GM18909 (cell line): ENCODE measurements around the gene NEDD8.

Source experiments
- ATAC-seq: cut with Tn5 transposase; IDR thresholded peaks from one replicate; pipeline ENCODE4 v1.9.1; 2021; ENCODE audit warnings: mild to moderate bottlenecking; ENCODE audit not compliant: unreplicated experiment, poor library complexity

NEDD8 gene

GRCh38 chr14:24264298-24264697 is 32.1 kb upstream of the NEDD8 start:
- no peak for ATAC-seq

- ATAC-seq = no peak
These were observed 31.7 kb upstream of the NEDD8 start for GRCh38 chr14:24263848-24264247.

- ATAC-seq = no peak
These were observed 30.9 kb upstream of the NEDD8 start, which contains the start of gene TGM1 for GRCh38 chr14:24262821-24263733. Gene TGM1 (minus strand): TSS chr14:24263177. CDS start chr14:24262352, 825 bp downstream.

GRCh38 chr14:24261969-24262327 is 29.8 kb upstream of the NEDD8 start:
- no peak for ATAC-seq

DNA sequence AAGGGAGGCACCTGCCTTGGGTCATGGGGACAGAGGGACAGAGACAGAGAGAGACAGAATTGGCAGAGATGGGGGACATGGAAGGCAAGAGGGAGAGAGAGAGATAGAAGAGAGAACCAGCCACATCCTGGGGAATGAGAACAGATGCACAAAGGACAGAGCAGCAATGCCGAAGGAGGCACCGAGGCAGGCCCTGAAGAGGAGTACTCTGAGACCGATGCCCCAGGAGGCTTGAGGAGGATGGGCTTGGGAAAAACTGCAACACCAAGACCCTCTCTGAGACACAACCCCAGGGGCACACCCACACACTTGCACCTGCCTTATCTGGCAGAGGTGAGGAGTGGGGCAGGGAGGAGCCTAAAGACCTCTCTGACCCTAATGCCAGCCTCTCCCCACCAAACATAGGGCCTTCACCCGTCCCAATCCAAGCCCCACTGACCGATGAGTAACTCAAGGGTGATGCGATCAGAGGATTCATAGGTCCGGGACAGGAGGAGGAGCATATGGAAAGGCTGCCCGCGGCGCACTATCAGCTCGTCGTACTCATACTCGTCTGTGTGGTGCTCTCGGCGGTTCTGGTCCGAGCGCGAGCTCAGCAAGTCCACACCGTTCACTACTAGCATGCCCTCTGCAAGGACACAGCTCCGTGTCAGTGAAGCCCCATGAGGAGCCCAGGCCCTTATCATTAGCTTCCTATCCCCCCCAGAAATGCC is 29.2 kb upstream of the NEDD8 start:
- no peak for ATAC-seq

GRCh38 chr14:24260780-24261157 is 28.6 kb upstream of the NEDD8 start:
- ATAC-seq = no peak

DNA sequence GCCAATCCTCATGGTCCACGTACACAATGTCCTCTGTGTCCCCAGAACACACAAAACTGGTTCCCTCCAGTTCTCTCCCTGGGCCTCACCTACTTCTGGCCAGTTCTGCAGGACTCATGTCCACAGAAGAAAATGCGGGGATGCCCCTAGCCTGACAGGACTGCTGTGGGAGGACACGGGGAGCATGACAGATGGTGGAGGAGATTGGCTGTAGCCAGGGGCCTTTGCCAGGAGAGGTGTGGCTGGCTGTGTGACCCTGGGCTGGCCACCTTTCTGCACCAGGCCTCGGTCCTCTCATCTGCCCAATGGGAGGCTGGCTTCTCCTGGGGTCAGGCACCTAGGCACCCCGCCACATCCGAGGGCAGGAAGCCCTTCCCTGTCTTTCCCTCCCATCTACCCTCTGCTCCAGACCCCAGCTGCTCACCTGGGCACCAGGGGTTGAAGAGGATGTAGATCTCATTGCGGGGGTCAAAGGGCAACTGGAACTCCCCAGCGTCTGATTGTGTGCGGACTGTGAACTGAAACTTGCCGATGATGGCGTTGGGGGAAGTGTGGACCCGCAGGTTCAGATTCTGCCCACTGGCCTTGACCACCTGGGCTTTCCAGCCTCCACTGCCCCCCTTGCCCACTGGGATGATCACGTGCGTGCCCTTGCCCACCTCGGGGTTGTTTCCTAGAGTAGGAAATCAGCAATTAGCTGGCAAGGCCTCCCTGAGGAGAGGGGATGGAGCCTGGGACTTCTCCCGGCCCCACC is 28.0 kb upstream of the NEDD8 start:
- ATAC-seq = no peak

GRCh38 chr14:24259282-24260025 is 27.3 kb upstream of the NEDD8 start:
- ATAC-seq = no peak

DNA sequence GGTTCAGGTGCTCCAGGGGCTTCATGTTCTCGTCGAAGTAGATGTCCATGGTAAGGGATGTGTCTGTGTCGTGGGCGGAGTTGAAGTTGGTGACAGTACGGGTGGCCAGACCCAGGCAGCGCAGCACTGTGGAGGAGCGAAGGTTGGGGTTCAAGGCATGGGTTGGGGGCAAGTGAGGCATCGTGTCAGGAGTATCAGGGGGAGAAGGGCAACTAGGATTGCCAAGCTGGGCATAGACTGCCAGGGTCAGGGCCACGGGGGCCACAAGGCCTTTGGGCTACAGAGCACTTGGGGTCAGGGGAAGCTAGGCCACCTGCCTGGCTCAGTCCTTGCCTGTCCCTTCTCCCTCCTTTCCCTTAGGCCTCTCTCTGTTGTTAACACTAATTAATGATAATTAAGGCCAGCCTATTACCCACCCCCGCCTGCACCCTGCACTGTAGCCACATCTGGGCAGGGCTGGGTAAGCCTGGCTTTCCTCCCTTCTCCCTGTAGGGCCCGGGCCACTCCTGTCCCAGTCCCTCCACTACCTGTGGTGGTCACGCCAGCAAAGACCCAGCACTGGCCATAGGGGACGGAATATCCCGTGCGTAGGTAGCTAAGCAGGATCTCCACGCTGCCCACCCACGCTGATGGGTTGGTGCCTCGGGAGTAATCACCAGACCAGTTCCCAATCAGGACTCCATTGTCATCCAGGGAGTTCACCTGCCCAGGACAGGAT is 26.5 kb upstream of the NEDD8 start:
- no peak for ATAC-seq

DNA sequence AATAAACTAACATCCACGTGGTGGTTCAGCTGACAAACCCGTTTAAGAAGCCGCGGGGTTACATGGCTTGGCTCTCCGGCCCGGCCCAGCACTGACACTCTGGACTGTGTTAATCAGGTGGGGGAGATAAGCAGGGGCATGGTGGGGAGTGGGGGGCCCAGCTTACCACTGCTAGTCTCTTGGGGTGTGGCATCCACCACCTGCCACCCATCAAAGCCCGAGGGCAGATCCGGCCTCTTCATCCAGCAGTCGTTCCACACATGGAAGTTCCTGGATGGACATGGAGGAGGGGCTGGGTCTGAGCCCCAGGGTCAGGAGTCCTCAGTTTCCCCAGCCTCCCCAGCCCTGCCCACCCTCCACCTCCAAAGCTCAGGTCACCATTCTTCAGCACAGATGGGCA is 26.0 kb upstream of the NEDD8 start:
- no peak for ATAC-seq

DNA sequence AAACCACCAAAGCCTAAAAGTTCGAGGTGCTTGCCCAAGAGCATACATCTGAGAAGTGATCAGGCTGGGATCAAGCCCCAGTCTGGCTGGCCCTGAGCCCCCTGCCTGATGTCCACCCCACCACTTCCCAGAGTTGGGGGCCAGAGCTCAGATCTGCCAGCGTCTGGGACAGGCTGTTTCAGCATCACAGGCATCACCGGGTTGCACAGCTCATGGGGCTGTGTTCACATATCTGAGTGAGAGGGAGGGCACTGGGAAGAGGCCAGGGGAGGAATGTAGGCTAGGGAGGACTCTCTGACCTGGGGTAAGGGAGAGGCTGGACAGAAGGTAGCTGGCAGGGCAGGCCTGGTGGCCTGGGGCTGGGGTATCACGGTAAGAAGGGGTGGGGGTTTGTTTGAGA is 24.8 kb upstream of the NEDD8 start:
- ATAC-seq = no peak

DNA sequence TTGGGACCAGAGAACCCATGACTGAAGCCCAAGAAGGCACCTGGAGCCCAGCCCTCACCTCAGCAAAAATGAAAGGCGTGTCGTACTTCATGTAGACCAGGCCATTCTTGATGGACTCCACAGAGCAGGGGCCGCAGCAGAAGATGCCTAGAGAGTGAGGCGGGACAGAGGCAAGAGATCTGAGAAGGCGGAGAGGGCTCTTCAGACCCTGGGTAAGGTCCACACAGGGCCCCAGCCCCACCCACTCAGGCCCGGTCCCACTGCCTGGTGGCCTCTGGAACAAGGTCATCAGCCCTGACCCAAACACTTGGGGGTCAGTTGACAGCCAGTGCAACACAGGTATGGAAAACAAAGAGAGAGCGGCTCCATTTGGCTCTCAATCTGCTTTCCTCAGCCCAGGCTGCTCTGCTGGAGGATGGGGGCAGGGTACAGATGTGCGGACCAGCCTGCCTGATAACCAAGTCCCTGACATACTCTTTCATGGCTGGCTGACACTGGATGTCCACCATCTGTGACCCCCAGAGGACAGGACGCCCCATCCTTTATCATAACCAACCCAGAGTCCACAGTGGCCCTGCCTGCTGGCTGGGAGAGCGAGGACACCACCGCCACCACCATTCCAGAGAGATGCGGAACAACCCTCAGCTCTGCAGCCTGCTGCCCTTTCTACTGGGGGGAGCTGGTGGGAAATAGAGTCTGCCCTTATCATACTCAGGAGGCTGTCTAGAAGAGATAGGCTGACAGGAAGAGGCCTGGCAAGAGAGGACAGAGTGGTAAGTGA is 24.0 kb upstream of the NEDD8 start:
- ATAC-seq = no peak

- ATAC-seq = no peak
These were observed 23.3 kb upstream of the NEDD8 start for GRCh38 chr14:24255438-24255837.

DNA sequence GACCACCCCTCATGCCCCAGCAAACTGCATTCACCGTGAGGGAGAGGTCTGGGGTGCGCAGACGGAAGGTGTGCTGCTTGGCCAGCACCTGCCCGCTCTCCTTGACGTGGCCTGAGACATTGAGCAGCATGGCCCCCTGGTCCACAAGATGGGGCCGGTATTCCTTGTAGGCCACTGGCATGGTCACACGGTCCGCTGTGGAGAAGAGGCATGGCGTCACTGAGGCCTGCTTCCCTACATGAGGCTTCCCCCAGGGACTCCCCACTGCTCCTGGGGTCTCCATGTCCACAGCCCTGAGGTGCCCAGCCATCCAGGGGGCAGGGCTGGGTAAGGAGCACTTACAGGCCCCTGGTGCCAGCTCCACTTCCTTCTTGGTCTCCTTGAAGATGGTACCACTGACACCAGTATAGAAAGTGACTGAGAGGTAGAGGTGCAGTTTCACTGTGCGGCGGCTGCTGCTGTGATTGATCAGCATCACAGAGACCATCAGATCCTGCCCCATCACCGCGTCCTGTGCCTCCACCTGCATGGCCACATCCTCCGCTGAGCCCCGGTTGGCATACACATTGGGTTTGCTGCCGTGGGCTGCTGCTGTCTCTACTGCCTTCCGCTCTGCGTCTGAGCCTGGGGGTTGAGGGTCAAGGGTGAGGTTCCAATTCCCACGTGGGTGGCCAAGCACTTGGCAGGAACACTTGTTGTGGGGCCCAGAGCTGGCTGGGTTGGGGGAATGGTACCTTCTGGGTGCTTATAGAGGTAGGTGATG is 22.6 kb upstream of the NEDD8 start:
- ATAC-seq = no peak

DNA sequence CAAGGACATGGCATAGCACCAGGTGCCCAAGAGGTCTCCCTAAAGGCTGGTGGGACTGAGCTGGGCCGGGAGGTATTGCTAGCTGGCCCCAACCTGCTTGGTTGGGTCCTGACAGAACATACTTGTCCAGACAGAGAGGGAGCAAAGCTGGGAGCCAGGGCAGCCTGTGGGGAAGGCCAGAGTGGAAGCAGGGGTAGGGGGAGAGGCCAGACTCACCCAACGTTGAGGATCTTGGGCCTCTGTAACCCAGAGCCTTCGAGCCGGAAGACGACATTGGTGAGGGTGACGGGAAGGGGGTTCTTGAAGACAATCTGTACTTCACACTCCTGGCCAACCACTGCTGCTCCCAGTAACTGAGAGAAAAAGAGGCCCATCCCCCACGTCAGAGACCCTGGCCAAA is 21.8 kb upstream of the NEDD8 start:
- ATAC-seq = no peak

DNA sequence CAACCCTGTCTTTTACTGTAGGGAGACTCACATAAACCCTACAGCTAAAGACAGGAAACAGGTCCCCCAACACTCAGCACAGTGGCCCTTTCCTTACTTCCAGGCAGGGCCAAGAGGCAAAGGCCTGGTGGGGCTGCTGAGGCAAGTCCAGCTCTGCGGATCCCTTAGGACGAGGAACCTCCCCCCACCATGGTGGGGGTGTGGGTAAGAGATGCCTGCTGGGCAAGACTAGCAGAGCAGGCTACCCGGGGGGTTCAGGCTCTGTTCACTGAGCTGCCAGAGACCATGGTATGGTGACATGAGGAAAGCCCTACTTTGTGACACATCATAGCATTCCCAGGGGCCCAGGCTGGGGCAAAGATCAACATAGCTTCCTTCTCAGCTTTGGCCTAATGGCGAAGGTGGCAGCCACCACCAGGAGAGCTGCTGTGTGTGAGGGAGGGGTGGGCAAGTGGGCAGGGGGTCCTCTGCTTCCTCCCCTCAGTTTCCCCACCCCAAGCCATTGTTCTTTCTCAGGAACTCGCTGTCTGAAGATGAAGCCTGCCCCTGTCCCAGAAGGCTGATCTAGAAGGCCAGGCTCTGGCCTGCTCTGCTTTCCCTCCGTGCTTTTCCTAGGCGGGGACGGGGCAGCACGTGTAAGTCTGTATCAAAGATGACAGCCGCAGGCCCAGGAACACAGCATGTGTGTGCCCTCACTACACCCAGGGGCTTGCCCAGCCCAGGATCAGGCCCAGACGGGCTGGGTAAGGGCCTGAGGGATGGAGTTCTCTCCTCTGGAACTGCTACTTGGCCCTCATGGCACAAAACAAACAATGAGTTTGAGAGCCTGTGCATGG is 20.3 kb upstream of the NEDD8 start:
- ATAC-seq = no peak

- no peak for ATAC-seq
These were observed 19.7 kb upstream of the NEDD8 start for GRCh38 chr14:24251880-24252288.
